Forelimb muscle (tissue), 1 donor: ENCODE results near the gene ENTPD6. TPM values are rescaled to one million over a fixed set of nuclear protein-coding genes. Genes with fewer than 3 reads are reported as not detected.
"Not testable (repeated sequence)": the region's sequence is repeated elsewhere in the genome, so short reads cannot be mapped to it uniquely, and the experiment has no call there.

Experiments used
- DNase-seq: peaks from one replicate; pipeline ENCODE4 v3.0.0-alpha.2; 2013; ENCODE audit warnings: low read depth
- polyA plus RNA-seq: library from polyadenylated mRNA; unstranded; fragments of 120-200 nt; gene quantifications from one replicate; pipeline ENCODE4 v1.2.1, GENCODE V29; 2013; ENCODE audit not compliant: insufficient read length

ENTPD6 gene
- polyA plus RNA-seq = 36.0 TPM

- peak; percentile 49 for DNase-seq
These were observed at the start of gene ENTPD6 for GRCh38 chr20:25195014-25195961. Gene ENTPD6, plus strand, starts transcription at chr20:25195712. Its CDS starts 10,825 bp downstream, at chr20:25206537.

- no peak for DNase-seq
These were observed 48.5 kb upstream of the ENTPD6 start for GRCh38 chr20:25146976-25147375.

GRCh38 chr20:25147716-25148115 is 47.8 kb upstream of the ENTPD6 start:
- DNase-seq = no peak

DNA sequence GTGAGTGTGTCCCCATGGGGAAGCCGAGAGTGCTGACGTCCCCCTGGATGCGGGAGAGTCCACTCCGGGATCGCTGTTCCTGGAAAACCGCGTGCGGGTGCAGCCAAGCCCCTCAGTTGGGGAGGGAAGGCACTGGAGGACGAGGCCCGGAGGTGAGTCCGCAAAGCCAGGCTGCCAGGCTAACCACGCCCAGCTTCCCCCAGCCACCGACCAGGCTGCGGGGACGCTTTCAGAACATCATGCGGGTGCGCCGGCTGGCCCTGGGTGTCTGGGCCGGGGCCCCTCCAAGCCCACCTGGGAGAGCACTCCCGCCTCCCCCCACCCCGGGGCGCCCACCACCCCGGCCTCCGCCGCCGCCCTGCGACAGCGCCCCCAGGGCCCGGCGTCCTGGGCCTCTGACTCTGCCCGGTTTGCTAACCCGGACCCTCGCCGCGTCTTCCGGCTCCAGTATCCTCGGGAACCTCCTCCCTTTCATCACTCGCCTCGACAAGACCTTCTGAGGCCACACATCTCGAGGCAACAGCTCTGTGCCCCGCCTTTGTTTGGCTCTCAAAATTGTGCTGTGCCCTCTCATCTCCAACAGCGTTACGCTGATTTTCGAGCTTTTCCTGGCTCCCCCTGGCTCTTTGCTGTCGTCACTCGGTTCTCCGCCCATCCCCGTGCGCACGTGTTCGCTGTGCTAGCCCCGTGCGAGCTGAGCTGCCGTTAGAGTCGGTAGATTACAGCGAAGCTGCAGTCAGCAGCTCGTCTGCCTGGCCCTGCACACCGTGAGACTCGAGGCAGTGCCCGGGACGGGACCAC is 47.1 kb upstream of the ENTPD6 start:
- peak; percentile 6 for DNase-seq

DNA sequence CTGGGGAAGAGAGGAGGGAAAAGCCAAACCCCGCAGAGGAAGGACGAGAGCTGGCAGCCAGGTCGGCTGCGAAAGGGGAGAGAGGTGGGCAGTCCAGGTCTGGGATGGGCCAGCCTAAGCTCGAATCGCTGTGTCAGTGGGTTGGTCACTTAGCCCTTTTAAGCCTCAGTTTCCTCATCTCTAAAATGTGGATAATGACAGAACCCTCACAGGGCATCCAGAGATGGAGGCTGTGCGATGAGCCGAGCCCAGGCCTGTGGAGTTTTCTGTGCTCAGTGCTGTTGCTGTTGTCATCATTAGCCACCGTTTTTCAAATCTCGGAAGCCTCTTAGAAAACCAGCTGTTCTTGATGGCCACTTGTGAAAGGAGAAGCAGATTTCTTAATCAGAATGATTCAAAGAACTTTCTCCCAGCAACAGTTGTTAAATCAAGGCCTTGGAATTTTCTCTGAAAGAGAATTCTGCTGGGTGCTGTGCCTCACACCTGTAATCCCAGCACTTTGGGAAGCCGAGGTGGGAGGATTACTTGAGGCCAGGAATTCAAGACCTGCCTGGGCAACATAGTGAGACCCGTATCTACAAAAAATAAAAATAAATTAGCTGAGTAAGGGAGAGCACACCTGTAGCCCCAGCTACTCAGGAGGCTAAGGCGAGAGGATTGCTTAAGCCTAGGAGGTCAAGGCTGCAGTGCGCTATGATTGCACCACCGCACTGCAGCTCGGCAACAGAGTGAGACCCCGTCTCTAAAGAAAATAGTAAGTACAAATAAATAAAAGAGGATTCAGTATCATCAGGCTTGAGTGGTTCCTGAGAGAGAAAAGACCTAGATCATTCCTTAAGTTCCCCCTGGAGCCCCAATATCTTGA is 46.3 kb upstream of the ENTPD6 start:
- no peak for DNase-seq

- no peak for DNase-seq
These were observed 45.5 kb upstream of the ENTPD6 start for GRCh38 chr20:25150016-25150415.

GRCh38 chr20:25158043-25158442 is 37.5 kb upstream of the ENTPD6 start:
- DNase-seq = no peak

DNA sequence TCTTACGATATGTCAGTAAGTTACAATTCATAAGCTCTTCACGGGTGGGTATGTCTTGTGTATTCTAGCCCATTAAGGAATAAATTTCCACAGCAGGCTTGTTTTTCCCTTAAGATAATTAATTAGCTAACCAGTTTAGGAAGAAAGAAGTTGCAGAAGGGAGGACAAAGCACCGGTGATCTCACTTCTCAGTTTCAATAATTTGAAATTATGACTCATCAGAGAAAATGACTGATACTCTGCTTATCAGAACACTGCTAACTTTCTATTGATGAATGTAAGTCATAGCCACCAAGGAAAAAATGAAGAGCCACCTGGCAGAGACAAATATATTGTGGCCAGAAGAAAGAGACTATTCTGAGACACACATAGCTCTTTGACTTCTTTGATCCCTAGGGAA is 35.0 kb upstream of the ENTPD6 start:
- no peak for DNase-seq

GRCh38 chr20:25160897-25161296 is 34.6 kb upstream of the ENTPD6 start:
- DNase-seq = no peak

- DNase-seq = no peak
These were observed 30.4 kb upstream of the ENTPD6 start for GRCh38 chr20:25165128-25165527.

DNA sequence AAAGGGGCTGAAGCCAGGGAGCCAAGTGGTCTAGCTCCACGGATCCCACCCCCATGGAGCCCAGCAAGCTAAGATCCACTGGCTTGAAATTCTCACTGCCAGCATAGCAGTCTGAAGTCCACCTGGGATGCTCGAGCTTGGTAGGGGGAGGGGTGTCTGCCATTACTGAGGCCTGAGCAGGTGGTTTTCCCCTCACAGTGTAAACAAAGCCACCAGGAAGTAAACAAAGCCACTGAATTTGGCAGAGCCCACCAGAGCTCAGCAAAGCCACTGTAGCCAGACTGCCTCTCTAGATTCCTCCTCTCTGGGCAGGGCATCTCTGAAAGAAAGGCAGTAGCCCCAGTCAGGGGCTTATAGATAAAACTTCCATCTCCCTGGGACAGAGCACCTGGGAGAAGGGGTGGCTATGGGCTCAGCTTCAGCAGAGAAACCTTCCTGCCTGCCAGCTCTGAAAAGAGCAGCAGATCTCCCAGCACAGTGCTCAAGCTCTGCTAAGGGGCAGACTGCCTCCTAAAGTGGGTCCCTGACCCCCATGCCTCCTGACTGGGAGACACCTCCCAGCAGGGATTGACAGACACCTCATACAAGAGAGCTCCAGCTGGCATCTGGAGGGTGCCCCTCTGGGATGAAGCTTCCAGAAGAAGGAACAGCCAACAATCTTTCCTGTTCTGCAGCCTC is 29.3 kb upstream of the ENTPD6 start:
- DNase-seq = not testable (repeated sequence)

DNA sequence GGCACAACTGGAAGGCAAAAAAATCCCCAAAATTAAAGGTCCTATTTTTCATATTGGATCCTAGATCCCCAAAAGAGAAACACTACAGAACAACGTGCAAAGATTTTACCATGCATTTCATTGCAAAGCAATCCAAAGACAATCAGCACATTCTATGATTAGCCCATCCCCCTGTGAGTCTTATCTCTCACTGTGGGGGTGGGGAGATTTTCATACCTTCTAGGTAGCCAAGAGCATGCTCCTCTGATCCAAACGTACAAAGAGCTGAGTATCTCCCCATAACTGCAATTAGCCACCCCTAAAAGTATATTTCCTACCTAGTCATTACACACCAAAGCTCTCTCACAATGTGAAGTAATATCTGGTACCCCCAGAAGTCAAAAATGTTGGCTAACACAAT is 22.2 kb upstream of the ENTPD6 start:
- DNase-seq = no peak

DNA sequence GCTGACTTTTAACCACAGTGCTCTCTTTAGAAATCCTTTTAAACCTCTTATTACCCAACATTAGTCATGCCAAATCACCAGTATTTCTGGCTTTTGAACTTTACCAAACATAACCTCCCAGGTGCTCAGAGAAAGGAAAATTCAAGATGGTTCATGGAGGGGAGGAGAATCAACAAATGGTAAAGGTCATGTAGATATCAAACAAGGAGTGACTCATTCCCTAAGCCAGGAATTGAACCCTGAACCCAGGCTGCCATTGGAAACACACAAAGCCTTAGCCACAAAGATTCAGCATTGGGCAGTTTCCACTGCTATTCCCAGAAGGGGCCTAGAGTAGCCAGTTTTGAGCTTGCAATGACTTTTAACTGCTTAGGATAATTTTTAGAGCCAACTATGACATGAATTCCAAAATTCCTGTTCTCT is 21.6 kb upstream of the ENTPD6 start:
- no peak for DNase-seq

DNA sequence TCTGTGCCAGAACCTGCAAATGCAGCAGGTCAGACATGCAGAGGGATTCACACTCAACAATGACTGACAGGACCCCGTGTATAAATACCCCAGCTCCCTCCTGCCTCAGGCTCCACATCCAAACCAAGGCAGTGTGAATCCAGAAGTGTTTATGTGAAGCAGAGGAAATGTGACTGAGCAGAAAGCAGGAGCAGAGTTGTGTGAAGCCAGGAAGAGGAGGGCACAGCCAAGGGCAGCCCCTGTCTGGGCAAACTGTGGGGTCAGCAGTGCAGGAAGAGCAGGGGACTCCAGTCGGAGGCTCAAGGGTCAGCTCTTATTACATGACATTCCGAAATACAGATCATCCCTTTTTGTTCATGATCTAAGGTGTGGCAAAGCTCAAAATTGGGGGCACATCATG is 19.3 kb upstream of the ENTPD6 start:
- DNase-seq = no peak

- DNase-seq = no peak
These were observed 17.6 kb upstream of the ENTPD6 start for GRCh38 chr20:25177890-25178321.

- DNase-seq = no peak
These were observed 16.7 kb upstream of the ENTPD6 start for GRCh38 chr20:25178563-25179438.

- DNase-seq = no peak
These were observed 15.9 kb upstream of the ENTPD6 start for GRCh38 chr20:25179439-25180089.

GRCh38 chr20:25184391-25184790 is 11.1 kb upstream of the ENTPD6 start:
- DNase-seq = not testable (repeated sequence)

DNA sequence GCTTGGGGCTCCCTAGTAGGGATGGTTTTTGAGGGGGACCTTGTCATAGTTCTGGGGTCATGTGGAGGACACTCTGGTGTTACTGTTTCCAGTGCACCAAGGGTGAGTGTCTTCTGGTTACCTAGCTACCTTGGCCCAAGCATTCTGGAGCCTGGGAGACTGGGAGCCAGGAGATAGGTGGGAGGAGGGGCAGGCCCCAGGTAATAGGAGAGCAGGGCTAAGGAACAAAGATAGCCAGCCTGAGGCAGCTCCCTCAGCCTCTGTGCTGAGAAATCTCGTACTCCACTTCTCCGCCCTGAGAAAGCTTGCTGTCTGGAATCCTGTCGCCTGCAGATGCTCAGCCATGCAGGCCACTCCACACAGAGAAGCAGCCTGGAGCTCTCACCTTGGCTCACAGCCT is 8.3 kb upstream of the ENTPD6 start:
- no peak for DNase-seq
